GM18511 (cell line): ENCODE measurements around the gene ADAMTS7.
A peak's percentile ranks its signal among the peaks of the same experiment; 100 is the strongest.
"Not testable (repeated sequence)": the region's sequence is repeated elsewhere in the genome, so short reads cannot be mapped to it uniquely, and the experiment has no call there.

Experiments used
- ATAC-seq: cut with Tn5 transposase; IDR thresholded peaks from one replicate; pipeline ENCODE4 v1.9.1; 2021; ENCODE audit warnings: mild to moderate bottlenecking, moderate library complexity; ENCODE audit not compliant: unreplicated experiment

ADAMTS7 gene

DNA sequence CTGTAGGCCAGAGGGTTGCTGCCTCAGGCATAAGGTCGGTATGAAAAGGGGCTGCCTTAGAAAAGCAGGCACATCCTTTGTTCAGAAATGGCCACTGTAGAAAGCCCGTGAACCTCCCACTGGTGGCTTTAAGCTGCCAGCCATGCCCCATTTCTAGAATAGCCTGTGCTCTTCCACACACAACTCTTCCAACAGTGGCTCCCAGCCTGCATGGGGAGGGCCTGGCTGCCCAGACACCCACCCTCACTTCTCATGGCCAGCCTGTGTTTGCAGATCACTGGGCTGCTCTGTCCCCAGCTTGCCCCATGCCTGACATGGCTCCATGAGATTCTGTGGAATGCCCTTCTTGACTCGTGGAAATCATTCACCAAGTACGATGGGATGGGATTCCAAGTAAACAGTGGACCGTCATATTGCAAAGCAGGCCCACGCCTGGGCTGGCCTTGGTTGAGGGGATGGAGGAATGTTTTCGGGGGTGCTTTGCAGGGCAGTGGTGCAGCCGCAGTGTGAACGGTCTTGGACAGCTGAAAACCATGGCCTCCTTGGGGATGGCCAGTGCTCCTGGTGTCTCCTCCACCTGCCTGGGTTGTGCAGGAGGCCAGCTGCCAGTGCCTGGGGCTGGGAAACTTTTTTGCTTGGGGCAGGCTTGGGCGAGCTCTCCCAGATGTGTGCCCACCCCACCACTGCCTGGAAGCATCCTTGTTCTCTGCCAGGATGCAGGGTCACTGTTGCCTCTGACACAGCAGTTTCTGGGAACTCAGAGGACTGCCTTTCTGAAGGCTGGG, 57.3 kb downstream of the ADAMTS7 start:
- ATAC-seq, result not testable (repeated sequence)

DNA sequence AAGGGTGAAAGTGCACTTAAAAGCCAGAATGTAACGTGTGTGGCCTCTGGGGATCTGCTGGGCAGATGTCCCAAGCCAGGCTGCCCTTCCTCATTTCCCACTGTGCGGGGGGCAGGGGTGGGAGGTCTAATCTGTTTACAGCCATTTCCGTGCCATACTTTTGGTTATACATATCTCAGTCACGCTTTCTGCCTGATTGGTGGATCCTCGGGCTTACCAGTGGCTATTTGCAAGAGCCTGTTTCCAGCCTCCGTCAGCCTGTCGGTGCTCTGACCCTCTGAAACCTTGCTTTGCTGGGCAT, 58.0 kb downstream of the ADAMTS7 start:
- not testable (repeated sequence) for ATAC-seq

DNA sequence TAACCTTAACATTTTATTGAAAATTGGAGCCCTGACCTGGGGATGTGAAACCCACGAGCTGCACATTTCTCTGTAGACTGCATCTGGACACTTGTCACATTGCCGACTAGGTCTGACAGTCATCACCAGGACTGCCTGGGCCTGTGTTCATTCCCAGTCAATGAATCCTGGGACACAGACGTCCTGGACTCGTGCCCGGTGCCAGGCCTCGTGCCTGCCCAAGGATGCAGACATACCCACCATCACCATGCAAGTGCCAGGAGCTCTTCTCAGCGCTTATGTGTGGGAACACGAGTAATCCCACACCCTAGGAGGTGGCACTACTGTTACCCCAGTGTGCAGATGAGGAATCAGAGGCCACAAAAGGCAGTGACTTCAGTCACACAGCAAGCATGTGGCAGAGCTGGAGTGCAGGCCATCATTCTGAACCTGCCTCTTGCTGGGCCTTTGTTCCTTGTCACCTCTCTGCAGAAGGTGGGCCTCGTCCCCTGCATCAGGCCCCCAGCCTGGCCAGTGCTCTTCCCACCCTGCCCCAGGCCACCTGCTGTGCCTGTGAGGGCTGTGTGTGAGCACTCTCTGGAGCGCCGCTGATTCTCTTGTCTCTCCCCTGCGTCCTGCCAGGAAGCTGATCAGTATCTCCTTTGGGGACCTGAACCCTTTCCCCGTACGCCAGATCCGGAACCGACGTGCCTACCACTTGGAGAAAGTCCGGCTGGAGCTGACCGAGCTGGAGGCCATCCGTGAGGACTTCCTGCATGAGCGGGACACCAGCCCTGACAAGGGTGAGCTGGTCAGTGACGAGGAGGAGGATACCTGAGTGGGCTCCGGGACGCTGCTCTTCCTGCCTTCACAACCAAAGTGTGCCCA, 58.5 kb downstream of the ADAMTS7 start:
- ATAC-seq, result no peak

DNA sequence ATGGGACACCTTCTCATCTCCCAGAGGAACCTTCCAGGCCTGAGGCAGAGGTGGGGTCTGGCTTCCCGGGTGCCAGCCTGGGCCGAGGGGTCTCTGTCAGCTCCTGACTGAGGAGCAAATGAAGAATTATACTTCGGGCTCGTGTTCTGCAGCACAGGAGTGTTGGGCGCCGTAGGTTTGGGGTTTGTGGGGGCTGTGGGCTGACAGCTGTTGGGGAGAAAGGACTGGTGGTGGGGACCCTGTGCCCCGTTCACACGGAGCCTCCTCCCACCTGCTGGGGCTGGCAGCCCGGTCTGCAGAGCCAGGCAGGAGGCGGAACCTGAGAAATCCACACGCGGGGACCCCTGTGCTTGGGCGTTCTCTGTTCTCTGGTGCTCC, 59.7 kb downstream of the ADAMTS7 start:
- no peak for ATAC-seq

DNA sequence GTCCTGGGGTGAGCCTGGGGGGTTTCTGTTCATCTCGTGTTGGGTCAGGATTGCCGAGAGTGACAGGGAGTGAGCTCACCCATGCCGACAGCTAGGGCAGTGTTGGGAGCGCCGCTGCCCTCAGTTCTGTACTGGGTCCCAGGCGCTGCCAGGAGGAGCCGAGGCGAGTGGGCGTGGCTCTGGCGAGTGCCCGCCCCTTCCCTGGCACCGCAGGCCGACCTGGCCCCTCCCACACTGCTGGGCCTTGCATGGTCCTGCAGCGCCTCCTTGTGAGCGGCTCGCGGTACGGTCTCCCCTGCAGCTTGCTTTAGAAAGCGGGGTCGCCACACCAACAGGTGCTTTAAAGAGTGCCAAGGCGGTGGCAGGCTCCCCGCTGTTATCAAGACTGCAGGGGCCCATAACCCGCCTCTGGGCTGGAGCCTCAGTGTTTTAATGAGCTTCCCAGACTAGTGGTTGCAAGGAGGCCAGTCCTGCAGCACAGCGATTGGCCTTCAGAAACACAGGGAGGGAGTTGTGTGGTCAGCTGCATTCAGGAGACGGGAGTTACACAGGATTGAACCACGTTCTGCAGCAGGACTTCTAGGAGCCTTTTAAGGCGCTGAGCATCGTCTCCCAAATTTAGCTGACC, 60.2 kb downstream of the ADAMTS7 start:
- peak; percentile 89 for ATAC-seq

DNA sequence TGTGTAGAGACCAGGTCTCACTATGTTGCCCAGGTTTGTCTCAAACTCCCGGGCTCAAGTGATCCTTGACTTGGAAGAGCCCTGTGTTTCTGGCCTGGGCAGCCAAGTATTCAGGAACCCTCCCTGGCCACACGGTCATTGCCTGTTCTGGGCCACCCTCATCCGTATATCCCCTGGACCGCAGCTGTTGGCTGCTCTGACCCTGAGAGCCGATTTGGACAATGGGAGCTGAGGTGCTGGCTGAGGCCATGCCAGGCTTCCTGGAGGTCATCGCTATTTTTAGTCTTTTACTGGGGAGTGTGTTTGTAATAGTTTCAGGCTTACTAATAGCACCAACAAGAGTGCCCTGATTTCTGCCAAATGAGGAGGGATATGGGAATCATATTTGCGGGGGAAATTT, 60.7 kb downstream of the ADAMTS7 start:
- ATAC-seq, result no peak

DNA sequence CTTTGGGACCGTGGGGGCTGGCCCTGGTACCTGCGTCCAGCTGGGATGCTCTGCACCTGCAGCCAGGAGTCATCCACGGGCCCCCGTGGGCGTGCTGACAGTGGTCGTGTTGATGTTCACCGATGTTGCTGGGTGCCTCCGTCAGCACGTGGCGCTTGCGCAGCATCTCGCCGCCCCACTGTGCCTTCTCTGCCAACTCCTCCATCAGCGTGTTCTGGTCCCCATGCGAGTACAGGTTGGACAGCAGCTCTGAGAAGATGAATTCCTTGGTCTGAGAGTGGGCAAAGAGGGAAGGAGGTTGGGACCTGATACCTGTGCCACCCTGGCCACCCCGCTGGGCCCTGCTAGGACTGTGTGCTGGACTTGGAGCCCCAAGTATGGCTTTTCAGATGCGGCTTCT, 61.4 kb downstream of the ADAMTS7 start:
- ATAC-seq, result no peak

DNA sequence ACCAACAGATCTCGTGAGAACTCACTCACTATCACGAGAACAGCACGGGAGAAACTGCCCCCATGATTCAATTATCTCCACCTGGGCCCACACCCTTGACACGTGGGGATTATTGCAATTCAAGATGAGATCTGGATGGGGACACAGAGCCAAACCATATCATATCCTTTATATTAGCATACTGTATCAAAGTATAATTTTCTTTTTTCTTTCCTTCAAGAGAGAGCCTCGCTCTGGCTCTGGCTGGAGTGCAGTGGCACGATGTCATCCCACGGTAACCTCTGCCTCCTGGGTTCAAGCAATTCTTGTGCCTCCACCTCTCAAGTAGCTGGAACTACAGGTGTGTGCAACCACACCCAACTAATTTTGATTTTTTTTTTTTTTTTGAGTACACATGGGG, 63.4 kb downstream of the ADAMTS7 start:
- ATAC-seq, result not testable (repeated sequence)

DNA sequence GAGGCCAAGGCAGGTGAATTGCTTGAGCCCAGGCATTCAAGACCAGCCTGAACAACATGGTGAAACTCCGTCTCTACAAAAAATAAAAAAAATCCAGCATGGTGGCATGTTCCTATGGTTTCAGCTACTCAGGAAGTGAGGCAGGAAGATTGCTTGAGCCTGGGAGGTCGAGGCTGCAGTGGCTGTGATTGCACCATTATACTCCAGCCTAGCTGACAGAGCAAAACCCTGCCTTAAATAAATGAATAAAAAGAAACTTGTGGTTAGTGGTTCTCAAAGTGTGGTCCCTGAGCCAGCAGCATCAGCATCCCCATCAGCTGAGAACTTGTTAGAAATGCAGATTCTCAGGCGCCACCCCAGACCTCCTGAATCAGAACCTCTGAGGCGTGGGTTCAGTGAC, 69.6 kb downstream of the ADAMTS7 start:
- not testable (repeated sequence) for ATAC-seq

DNA sequence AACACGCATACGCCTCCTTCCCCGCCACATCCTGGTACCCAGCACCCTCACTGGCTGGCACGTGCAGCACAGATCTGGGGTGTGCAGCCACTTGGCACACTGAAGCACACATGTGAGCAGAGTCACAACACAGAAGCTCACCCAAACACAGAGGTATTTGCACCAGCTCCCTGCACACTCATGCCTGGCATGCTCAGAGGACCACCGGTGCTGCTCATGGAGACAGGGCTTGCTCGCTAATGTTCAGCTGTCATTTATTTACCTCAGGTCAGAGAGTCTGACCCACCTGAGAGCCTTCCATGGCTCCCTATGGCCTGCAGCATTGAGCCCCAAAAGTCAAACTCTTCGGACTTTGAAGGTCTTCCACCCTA, 70.4 kb downstream of the ADAMTS7 start:
- no peak for ATAC-seq

DNA sequence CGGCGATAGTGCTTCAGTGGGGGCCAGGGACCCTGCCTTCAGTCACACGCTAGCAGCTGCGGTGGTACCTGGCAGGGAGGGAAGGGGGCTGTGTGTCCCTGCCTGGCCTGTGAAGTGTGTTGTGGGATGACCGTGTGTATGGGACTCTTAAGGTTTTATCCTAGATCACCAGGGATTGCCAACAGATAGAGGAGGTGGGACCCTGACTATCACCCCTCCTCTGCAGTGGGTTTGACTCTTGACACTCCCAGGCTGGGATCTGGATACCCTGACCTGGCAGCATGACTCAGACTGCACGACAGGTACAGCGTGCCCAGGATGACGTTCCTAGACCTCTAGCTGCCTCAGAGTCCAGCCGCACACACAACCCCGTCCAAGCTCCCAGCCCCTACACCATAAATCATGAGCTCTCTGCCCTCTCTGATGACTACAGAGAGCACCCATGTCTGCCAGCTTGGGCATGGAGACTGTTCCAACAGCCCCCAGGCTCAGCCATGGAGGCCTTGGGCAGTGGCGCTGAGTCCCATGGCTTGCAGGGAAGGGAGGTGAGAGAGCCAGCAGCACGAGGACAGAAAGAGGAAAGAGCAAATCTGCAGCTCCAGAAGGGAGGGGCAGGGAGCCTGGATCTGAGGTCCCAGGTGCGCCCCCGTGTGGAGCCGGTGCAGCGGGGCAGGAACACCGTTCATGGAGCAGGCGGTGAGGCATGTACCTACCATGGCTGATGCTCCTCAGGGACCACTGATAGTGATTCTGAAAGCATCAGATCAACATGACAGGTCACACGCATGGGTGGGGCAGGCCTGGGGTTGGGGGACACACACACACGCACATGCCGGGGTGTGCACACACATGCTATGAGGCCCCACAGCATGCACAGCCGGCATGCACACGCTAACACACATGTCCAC, 71.0 kb downstream of the ADAMTS7 start:
- peak; percentile 60 for ATAC-seq

DNA sequence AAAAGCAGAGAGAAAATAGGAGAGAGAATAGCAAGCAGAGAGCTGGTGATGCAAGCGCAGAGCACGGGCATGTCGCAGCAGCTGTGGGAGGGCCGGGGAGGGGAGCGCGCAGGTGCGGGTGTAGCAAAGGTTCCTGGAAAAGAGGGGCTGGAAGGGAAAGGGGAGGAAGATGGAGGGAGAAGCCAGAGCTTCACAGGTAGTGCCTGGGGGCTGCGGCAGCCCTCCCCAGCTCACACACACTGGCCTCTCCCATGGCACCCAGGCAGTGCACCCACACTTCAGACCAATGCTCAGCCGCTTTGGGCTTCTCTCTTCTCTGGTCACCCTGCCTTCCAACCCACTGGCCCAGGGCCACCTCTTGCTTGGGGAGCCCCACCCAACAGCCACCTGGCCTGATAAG, 72.1 kb downstream of the ADAMTS7 start:
- no peak for ATAC-seq

DNA sequence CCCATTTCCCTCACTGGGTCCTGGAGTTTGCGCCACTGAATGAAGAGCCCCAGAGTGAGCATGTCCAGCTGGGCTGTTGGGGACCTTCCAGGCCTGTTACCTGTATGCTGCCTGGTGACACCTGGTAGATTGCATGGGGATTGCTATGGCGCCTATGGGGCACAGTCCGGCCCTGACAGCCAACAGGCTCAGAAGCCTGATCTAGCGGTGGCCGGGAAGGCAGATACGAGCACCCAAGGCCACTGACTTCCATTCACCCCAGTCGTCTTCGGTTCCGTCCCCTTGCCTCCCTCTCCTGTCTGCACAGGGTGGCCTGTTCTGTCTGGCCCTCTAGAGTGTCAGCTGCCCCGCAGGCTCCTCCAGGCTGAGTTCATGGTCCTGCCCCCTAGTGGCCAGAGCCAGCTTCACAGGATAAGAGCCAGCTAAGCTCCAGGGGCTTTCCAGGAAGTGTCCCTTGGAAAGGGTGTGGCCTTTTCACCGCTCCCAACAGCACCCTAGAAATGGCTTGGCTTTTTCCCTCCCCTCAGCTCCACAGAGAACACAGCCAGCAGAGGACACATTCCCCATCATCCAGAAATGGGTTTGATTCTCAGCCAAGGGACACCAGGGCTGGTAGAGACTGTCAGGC, 73.2 kb downstream of the ADAMTS7 start:
- not testable (repeated sequence) for ATAC-seq

DNA sequence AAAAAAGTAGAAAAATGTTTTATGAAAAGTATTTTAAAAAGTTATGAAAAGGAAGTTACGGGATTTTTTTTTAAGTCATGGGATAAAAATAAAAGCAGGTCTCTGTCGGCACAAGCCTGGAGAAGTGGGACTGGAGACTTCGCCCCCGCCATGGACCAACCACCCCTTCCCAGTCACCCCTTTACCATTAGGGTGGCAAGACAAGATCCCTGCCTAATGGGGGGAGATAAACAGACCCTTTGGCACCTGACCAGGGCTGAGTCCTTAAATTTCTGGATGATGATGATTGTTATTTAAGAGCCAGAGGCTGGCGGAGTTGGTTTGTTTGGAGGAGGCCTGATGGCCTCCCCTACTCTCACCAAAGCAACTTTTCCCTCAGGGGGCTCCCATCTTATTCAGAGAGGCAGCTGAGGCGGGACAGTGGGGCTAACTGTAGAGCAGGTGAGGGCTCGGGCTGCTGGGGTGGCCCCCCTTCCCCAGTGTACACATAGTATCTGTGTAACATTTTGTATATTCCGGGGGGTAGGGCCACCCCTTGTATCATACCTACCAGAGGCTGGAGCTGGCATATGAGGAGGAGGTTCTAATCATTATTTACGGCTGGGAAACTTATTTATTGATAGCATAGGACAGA, 74.0 kb downstream of the ADAMTS7 start:
- ATAC-seq, result no peak

DNA sequence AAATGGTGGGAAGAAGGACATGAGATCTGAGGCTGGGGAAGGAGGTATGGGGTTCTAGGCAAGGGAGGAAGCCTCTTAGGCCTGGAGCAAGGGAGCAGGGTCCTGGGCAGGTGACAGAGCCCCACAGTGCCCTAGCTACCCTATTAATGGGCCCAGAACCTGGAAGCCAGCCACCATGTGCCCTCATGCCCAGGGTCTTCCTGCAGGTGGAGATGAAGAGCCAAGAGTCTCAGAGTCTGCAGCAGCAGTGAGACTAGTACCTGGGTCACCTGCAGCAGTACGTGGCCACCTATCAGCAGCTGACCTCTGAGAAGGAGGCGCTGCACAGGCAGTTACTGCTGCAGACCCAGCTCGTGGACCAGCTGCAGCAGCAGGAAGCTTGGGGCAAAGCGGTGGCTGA, 75.0 kb downstream of the ADAMTS7 start:
- not testable (repeated sequence) for ATAC-seq

DNA sequence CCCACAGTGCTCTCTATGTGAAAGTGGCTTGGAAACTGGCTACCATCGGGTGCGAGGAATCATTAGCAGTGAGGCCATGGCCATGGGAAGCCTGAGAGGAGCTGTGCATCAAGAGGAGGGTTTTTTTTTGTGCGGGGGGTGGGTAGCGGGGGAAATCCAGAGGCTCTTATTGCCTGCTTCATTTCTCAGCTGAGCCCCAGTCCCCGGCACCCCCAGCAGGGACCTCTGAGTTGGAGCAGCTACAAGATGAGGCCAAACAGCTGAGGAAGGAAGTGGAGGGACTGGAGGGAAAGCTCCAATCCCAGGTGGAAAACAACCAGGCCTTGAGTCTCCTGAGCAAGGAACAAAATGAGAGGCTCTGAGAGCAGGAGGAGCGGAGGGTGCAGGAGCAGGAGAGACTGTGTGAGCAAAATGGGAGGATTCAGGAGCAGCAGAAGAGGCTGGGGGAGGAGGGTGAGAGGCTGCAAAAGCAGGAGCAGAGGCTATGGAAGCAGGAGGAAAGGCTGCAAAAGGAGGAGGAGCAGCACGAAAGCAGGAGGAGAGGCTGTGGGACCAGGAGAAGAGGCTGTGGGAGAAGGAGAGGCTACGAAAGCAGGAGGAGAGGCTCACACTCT, 76.7 kb downstream of the ADAMTS7 start:
- ATAC-seq, result no peak

DNA sequence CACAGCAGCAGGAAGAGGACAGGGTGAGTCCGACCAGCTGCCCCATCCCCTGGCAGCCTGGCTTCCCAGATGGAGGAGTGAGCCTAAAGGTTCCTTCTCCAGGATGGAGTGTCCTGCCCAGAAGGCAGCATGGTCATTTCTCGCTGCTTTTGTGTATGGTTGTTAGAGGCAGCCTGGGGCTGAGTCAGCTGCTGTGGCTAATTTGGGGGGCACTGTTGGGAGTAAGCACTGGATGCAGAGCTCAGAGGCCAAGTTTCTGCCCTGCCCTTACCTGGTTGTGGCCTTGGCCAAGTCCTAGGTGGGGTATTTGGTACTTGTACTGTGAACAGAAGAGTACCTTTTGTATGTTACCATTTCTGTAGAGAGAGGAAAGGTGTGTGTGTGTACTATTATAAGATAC, 78.6 kb downstream of the ADAMTS7 start:
- ATAC-seq, result no peak

DNA sequence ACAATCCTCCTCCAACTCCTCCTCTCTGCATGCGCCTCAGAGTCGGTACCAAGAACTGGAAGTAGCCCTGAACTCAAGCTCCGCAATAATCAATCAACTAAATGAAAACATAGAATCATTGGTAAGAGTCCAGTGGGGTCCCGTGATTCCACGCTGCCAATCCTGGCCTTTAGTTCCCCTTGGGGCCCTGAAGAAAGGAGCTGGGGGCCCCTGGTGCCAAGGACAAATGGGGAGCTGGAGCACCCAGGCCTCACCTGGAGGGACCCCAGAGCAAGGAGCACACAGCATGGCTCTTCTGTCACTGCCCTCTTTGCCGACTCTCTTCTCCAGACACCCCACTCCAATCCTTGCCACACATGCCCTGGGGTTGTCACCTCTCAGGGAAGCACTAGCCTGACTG, 80.3 kb downstream of the ADAMTS7 start:
- ATAC-seq, result no peak

DNA sequence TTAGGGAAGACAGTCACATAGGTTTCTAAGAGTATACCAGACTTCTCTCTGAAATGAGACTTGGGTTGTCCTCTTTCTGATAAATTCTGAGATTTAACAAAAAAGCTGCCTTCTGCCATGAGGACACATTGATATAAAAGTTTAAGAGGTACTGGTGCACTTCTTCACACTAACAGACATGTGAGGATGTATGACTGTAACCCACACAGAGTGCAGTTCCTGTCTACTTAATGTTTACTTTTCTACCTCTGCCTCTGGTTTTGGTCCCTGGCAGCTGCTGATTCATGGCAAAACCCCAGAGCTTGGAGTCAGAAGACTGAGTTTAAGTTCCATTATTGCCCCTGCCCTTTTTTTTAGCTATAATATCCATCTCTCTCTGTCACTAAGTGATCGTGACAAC, 82.8 kb downstream of the ADAMTS7 start:
- ATAC-seq, result not testable (repeated sequence)

DNA sequence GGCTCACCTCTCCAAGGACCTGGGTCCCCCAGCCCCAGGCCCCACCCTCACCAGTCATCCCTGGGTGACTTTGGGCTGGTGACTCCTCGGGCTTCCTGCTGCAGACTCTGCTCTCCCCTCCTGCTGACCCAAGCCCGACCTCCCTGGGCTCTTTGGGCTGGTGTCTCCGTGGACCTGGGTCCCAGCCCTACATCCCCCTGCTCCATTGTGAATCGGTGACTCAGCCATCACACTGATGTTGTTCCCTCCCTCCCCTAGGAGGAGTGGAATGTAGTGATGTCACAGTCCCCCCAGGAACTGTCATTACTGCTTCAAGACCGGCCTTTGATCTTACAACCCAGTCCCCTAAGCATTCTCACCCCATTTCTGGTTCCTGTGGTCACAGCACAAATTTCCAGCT, 83.7 kb downstream of the ADAMTS7 start:
- ATAC-seq, result no peak
